Dermis microvascular lymphatic vessel endothelial cell (primary cell): ENCODE measurements around the gene PNMA6E. TPM values are rescaled to one million over a fixed set of nuclear protein-coding genes. Genes with fewer than 3 reads are reported as not detected.
"Not testable (repeated sequence)": the region's sequence is repeated elsewhere in the genome, so short reads cannot be mapped to it uniquely, and the experiment has no call there.

Experiments
- DNase-seq, 2 donors: peaks; one replicate each; pipeline versions ENCODE4 v3.0.0 to v3.0.0-alpha.2; 2010; ENCODE audit warnings: low read depth in 2 of 2
- total RNA-seq: library from RNA; depleted of rRNA; stranded (reverse); fragments of >200 nt; gene quantifications from 2 replicates; pipeline ENCODE4 v1.2.1, GENCODE V29; 2014

The PNMA6E gene
- total RNA-seq, 1 donor from 2014 or later: not detected

DNA sequence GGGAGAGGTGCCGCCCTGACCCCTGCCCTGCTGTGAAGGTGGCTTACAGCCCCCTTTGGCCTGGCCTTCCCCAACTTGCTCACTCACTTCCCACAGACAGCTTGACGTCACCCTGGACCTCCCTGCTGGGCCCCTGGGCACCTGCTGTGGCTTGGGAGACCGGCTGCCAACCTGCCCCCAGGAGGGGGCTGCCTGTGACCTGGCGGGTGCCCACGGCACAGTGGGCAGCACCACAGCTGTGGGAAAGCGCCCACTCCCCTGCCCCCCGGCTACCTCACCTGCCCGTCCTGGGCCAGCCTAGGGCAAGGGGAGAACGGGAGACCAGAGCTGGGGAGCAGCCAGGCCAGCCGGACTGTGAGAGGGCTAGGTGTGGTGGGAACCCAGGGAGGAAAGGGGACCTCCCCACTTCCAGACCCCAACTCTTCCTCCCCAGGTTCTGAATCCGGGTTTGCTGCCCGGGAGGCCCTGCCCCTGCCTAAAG is 7.8 kb upstream of the PNMA6E start:
- DNase-seq: no peak

- no peak for DNase-seq
Measured at GRCh38 chrX:153408221-153408721, 7.1 kb upstream of the PNMA6E start.

GRCh38 chrX:153407736-153408135 is 6.6 kb upstream of the PNMA6E start:
- no peak for DNase-seq

GRCh38 chrX:153406903-153407302 is 5.8 kb upstream of the PNMA6E start:
- no peak for DNase-seq

- DNase-seq: no peak
Measured at GRCh38 chrX:153406011-153406410, 4.9 kb upstream of the PNMA6E start.

DNA sequence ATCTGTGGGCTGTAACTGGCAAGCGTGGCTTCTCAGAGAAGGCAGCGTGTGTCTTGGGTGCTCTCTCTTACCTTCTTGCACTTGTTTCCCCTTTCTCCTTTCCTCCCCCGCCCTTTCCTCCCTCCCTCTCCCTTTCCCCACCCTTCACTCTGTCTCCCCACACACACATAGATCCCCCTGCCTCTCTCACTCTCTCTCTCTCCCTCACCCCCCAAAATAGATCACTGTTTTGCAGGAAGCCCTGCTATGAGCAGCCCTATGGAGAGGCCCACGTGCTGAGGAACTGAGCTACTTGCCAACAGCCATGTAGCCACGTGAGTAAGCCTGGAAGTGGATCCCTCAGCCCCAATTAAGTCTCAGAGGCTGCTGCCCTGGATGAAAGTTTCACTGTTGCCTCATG is 4.3 kb upstream of the PNMA6E start:
- DNase-seq: no peak

GRCh38 chrX:153404333-153404732 is 3.2 kb upstream of the PNMA6E start:
- DNase-seq: not testable (repeated sequence)

- DNase-seq: peak in 1 of 2 donors; percentile 54
Measured at GRCh38 chrX:153400146-153401132, 711 bp downstream of the PNMA6E start.

GRCh38 chrX:153398275-153398960 is 2.7 kb downstream of the PNMA6E start:
- DNase-seq: no peak

DNA sequence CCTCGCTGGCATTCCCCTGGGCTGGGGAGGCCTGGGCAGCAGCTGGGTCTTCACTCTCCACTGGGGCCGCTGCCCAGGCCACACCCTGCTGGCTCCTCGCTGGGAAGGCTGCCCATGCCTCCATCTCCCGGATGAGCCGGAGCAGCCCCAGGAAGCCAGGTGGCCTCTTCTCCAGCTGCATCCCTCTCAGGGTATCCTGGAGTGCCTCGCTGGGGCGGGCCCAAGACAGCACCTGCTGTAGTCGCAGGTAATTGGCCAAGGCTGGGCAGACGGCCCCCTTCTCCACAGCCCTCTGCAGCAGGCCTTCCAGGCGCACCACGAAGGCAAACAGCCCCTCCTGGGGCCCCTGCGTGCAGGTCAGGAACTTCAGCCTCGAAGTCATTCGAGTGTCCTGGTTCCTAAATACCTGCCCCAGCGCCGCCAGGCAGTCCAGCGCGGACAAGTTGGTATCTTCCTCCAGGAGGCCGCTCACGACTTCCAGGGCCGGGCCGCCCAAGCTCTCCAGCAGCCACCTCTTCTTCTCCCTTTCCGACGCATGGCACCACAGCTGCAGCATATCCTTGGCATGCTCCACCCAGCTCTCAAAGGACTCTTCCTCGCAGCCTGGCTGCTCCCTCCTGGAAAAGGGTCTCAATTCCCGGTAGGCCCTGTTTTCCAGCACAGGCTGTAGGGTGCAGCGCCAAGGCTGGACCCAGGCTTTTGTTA is 3.7 kb downstream of the PNMA6E start:
- no peak for DNase-seq

DNA sequence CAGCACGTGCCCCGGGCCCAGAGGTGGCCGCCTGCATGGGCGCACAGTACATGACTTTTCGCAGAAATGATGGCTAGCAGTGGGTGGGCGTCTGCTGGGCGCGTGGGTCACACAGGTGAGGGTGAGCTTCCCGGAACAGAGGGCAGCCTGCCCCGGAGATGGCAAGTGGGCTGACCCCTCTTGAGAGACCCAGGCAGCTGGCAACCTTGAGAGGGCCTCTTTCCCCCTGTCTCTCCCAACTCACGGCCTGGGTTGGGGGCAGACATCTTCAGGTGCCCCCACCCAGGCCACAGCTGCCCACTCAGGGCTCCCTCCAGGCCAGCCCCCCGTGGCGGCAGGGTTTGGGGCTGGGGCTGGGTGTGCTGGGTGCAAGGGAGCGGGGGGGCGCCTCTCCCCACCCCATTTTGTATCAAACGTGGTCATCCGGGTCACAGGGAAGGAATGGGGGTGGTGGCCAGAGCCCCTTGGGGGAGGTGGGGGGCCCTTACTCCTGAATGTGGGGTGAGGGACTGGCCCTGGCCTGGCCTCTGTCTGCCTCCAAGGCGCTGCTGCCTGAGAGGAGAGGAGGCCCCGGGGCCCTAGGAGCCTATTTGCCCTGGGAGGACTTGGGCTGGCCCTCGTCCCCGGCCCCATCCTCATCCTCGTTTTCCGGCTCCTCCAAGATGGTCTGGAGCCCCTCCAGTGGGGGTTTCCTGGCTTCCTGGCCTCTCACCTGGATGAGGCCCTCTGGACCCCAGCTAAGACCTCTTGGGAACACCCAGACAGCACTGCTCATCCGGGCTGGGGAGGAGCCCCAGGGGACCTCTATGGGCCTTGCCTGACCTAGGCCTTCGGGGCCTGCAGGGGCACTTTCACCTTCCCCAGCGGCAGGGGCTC is 4.6 kb downstream of the PNMA6E start:
- no peak for DNase-seq

DNA sequence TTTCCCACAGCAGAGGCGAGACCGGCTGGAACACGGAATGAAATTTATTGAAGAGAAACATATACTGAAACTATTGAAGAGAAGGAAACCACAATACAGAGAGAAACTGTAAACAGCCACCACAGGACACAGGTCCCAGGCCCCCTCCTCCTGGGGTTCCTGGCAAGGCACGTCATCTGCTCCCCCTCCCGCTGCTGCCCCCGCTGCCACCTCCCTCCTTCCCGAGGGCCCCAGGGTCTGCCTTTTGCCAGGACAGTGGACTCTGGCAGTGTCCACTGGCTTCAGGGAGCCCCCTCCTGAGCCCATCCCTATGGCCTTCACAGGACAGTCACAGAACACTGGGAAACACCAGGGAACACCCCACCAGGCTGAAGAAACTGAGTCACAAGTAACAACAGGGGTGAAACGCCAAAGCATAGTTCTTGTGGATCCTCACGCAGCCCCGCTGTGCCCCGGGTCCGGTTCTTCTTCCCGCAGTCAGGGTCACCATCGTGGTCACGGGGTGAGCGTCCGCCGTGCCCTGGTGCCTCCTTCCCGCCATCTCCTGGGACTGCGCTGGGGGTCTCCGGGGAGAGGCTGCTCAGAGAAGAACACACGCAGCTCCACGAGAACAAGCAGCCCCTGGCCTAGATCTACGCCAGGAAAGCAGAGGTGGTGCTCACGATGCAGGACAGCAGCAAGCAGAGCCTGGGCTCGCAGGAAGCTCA is 5.4 kb downstream of the PNMA6E start:
- DNase-seq: no peak

- no peak for DNase-seq
Measured at GRCh38 chrX:153394612-153395011, 6.5 kb downstream of the PNMA6E start.

DNA sequence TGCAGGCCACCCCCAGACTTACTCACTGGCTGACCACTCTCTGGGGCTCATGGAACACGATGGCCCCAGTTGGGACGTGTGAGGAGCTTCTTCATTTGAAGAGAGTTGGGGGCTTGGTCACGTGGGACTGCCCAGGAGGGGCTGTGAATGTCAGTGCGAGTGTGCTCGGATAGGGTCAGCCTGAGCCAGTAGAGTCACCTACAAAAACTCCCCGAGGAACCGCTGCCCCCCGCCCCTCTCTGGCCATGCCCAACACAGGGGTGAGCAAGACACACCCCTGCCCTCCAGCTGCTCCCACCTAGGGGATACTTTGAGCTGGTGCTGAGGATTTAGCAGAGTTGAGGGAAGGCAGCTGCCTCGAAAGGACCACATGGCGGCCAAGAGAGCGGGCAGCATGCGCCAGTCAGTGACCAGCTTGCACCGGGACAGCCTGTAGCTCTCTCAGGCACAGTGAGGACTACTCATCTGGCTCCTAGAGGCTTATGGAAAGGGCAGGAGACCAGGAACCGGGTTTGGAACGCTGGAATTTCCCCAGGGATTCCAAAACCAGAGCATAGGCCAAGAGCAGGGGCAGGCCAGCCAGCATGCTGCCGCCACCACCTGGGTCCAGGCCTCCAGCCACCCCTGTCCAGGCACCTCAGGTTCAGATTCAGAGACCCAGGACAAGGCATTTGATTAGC is 8.4 kb downstream of the PNMA6E start:
- DNase-seq: no peak

DNA sequence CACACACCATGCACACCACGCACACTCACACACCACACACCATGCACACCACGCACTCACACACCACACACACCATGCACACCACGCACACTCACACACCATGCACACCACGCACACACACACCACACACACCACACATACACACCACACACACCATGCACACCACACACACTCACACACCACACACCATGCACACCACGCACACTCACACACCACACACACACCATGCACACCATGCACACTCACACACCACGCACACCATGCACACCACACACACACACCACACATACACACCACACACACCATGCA is 11.7 kb downstream of the PNMA6E start:
- not testable (repeated sequence) for DNase-seq

DNA sequence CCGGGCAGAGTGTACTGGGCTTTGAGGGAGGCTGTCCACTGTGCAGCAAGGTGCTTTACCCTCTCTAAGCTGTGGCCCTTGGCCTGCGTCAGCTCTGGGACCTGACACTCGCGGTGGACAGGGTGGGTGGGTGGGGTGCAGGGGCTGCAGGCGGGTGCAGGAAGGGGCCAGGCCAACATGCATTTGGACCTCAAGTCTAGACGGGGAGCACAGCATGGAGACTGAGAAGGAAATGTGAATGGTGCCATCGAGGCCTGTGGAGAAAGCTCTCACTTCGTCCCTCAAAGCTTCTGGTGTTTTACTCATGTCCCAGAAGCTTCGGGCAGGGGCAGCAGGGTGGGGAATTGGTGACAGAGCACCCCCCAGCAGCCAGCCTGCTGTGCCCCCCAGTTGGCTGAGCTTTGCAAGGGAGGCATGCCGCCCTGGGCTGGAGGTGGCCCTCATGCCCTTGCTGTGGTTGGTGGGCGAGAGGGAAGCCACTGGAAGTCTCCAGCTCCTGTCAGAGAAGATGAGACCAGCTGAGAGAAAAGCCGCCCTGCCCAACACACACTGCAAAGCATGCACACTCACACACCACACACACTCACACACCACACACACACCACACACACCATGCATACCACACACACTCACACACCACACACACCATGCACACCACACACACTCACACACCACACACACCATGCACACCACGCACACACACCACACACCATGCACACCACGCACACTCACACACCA is 12.3 kb downstream of the PNMA6E start:
- DNase-seq: no peak

DNA sequence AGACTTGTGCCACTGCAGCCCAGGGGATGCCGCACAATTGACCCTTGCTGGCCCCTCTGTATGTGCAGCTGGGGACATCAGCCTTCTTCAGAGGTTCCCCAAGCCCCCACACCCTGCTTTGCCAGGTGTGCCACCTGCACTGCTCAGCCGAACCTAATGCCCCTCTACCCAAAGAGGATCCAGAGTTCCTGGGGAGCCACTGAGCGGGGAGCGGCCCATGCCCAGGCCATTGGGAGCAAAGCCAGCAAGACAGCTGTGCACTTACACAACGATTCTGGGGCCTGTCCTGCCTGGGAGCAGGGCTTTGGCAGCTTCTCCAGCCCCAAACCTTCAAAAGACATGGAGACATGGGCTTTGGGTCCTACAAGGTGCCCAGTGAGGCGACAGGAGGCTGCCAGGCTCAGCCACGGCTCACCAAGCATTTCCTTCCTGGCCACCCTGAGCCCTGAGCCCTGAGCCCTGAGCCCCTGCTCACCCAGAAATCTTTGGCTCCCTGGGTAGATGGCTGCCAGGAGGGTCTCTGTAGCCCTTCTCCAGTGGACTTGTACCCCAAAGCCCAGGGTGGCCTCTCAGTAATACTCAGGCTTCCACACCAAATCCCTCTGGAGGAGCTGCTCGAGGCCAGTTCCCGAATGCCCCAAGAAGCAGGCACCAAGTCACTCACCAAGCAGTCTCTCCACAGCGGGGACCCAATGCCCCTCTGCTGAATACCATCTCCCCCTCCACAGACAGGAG is 13.0 kb downstream of the PNMA6E start:
- DNase-seq: no peak

- DNase-seq: no peak
Measured at GRCh38 chrX:153387345-153387744, 13.8 kb downstream of the PNMA6E start.
